ENCODE results near the gene DYNLT3. TPM values are rescaled to one million over a fixed set of nuclear protein-coding genes. Genes with fewer than 3 reads are reported as not detected.
A peak's percentile ranks its signal among the peaks of the same experiment; 100 is the strongest.

Gene DYNLT3
- total RNA-seq, 3 donors from 2014 or later = 37.0 to 40.0 (median 37.5) TPM

- no peaks in the 10 kb centered on the region for H3K4me1 ChIP-seq
- intact Hi-C loops (cut with DNase I; ENCODE audit: low total_unique reads) = no loop called here
- DNase-seq (ENCODE audit: low spot score in 2 of 2) = no peak
- H3K9me3 ChIP-seq = no peaks in the 10 kb centered on the region
- TF ChIP-seq CTCF (IDR thresholded peaks at IDR 0.05) = no peak
- no peak for TF ChIP-seq POLR2AphosphoS5 (IDR thresholded peaks at IDR 0.05)
- TF ChIP-seq POLR2A (IDR thresholded peaks at IDR 0.05) = no peak
- H3K4me3 ChIP-seq = no peak overlapping the region
- H3K36me3 ChIP-seq = no peaks in the 10 kb centered on the region
- peaks cover 0 to 35% of the 10 kb centered on the region in 2 donors for H3K27me3 ChIP-seq
- no peak overlapping the region for H3K27ac ChIP-seq
Observed at GRCh38 chrX:37862851-37863250, 15.5 kb upstream of the DYNLT3 start.

- Histone ChIP-seq H3K9me3 (no peaks in the 10 kb centered on the region), H3K4me3 (no peak overlapping the region), H3K4me1 (no peaks in the 10 kb centered on the region), H3K27ac (no peak overlapping the region), H3K27me3 (peaks cover 0 to 21% of the 10 kb centered on the region in 2 donors), H3K36me3 (no peaks in the 10 kb centered on the region)
- no peak for DNase-seq (ENCODE audit: low spot score in 2 of 2)
- TF ChIP-seq POLR2AphosphoS5 (IDR thresholded peaks at IDR 0.05) = no peak
- no peak for TF ChIP-seq CTCF (IDR thresholded peaks at IDR 0.05)
- TF ChIP-seq POLR2A (IDR thresholded peaks at IDR 0.05) = no peak
- intact Hi-C loops (cut with DNase I; ENCODE audit: low total_unique reads) = no loop called here
Observed at GRCh38 chrX:37860721-37861120, 13.3 kb upstream of the DYNLT3 start.

- Histone ChIP-seq H3K9me3 (no peaks in the 10 kb centered on the region), H3K27me3 (peaks cover 0 to 36% of the 10 kb centered on the region in 2 donors), H3K36me3 (no peaks in the 10 kb centered on the region), H3K4me3 (no peak overlapping the region), H3K4me1 (no peaks in the 10 kb centered on the region), H3K27ac (no peak overlapping the region)
- intact Hi-C loops (cut with DNase I; ENCODE audit: low total_unique reads) = no loop called here
- TF ChIP-seq POLR2A (IDR thresholded peaks at IDR 0.05) (no peak), POLR2AphosphoS5 (IDR thresholded peaks at IDR 0.05) (no peak), CTCF (IDR thresholded peaks at IDR 0.05) (no peak)
- no peak for DNase-seq (ENCODE audit: low spot score in 2 of 2)
Observed at GRCh38 chrX:37854748-37855147, 7.4 kb upstream of the DYNLT3 start.

GRCh38 chrX:37854148-37854547 is 6.8 kb upstream of the DYNLT3 start:
- no peaks in the 10 kb centered on the region for H3K4me1 ChIP-seq
- H3K4me3 ChIP-seq = no peak overlapping the region
- TF ChIP-seq POLR2A (IDR thresholded peaks at IDR 0.05) (no peak), POLR2AphosphoS5 (IDR thresholded peaks at IDR 0.05) (no peak), CTCF (IDR thresholded peaks at IDR 0.05) (no peak)
- intact Hi-C loops (cut with DNase I; ENCODE audit: low total_unique reads) = no loop called here
- H3K36me3 ChIP-seq = no peaks in the 10 kb centered on the region
- peaks cover 0 to 41% of the 10 kb centered on the region in 2 donors for H3K27me3 ChIP-seq
- DNase-seq (ENCODE audit: low spot score in 2 of 2) = no peak
- H3K9me3 ChIP-seq = no peaks in the 10 kb centered on the region
- no peak overlapping the region for H3K27ac ChIP-seq

- Histone ChIP-seq H3K36me3 (no peaks in the 10 kb centered on the region), H3K27ac (peak overlapping the region; percentile 91 to 95), H3K9me3 (no peaks in the 10 kb centered on the region), H3K27me3 (peaks cover 0 to 31% of the 10 kb centered on the region in 2 donors), H3K4me3 (peak overlapping the region; percentile 68 to 82 (median 76)), H3K4me1 (no peaks in the 10 kb centered on the region)
- no peak for DNase-seq (ENCODE audit: low spot score in 2 of 2)
- intact Hi-C loops (cut with DNase I; ENCODE audit: low total_unique reads) = no loop called here
- TF ChIP-seq POLR2AphosphoS5 (IDR thresholded peaks at IDR 0.05) (no peak), CTCF (IDR thresholded peaks at IDR 0.05) (no peak), POLR2A (IDR thresholded peaks at IDR 0.05) (no peak)
Observed at GRCh38 chrX:37847733-37848197, 394 bp upstream of the DYNLT3 start.

Measured in breast epithelium (tissue), 4 donors.